Ovary (tissue), 9 donors: ENCODE measurements around the gene UNKL. TPM values are rescaled to one million over a fixed set of nuclear protein-coding genes. Genes with fewer than 3 reads are reported as not detected.

Source experiments
- DNase-seq, 5 donors: peaks; one replicate each; pipeline ENCODE4 v3.0.0-alpha.2; 2019 to 2020
- H3K27ac ChIP-seq, 2 donors: fragments of 200-600 bp; one replicate each; pipeline versions ENCODE4 v1.5.1 to v1.8.0; 2019 to 2022
- H3K27me3 ChIP-seq: fragments of 200-600 bp; one replicate; pipeline ENCODE4 v1.8.0; 2022
- H3K36me3 ChIP-seq: fragments of 200-600 bp; sonication (generic); one replicate; pipeline ENCODE4 v1.5.1; 2019
- H3K4me1 ChIP-seq: one replicate; pipeline ENCODE4 v1.8.1; 2013; ENCODE audit warnings: mild to moderate bottlenecking, moderate library complexity; ENCODE audit not compliant: insufficient read depth
- H3K4me3 ChIP-seq: fragments of 200-600 bp; sonication (generic); one replicate; pipeline ENCODE4 v1.5.1; 2017
- H3K9me3 ChIP-seq, 2 donors: fragments of 200-600 bp in 1 of 2; sonication (generic) in 1 of 2; one replicate each; pipeline versions ENCODE4 v1.5.1 to v1.8.1; 2013 to 2019; ENCODE audit warnings: mild to moderate bottlenecking in 1 of 2, moderate library complexity in 1 of 2
- EP300 ChIP-seq: sonication (generic); formaldehyde crosslinking; IDR thresholded peaks from one replicate; pipeline ENCODE4 v1.6.1; 2017; ENCODE audit warnings: antibody characterized with exemption
- POLR2A ChIP-seq: fragments of 450-650 bp; IDR thresholded peaks from one replicate; pipeline ENCODE4 v1.6.1; 2017; ENCODE audit warnings: antibody characterized with exemption, mild to moderate bottlenecking, moderate library complexity
- WGBS, 3 donors: extraction: QIAGEN DNeasy Blood & Tissue Kit in 1 of 3; methylation state at CpG; one replicate each; pipeline versions ENCODE4 v1.1.5 to v1.1.7; 2013 to 2017; 5-methylcytosine and 5-hydroxymethylcytosine counted together
- intact Hi-C, 4 donors: fragments of 100-400 bp; cut with DNase I; formaldehyde crosslinking; loops; one replicate each; pipeline versions ENCODE4 v1.11.0 to v1.15.1; 2022 to 2023
- polyA plus RNA-seq, 2 donors: library from polyadenylated mRNA; stranded (reverse); fragments of 200-250 nt in 1 of 2; fragments of 350-450 nt in 1 of 2; fragmentation: Illumina TruSeq in 1 of 2; extraction: RNeasy Lipid Tissue Mini Kit (QIAGEN cat#74804) in 1 of 2; gene quantifications; one replicate each; pipeline ENCODE4 v1.2.3, GENCODE V29; 2013 to 2014
- total RNA-seq, 7 donors: library from RNA; depleted of rRNA in 2 of 7; stranded (reverse); fragments of >200 nt in 2 of 7; fragmentation: NEBNext Ultra II Directional in 3 of 7; extraction: Animal tissue kit (Norgen Biotek cat#: 25700) in 3 of 7; gene quantifications; one replicate each; pipeline versions ENCODE4 v1.1.0 to v1.2.4, GENCODE V29; 2016 to 2023
- TF ChIP-seq, protein P1 (sequence below), 3 donors: fragments of 450-650 bp in 2 of 3; fragments of 200-600 bp in 1 of 3; IDR thresholded peaks; one replicate each; pipeline versions ENCODE4 v1.5.1 to v1.8.0; 2016 to 2022; ENCODE audit warnings: antibody characterized with exemption in 3 of 3, mild to moderate bottlenecking in 1 of 3
- donor health status: DM: no; HTN: no; CAD: no; lungs with moderate emphysema.
- donor health status: DM: no; HTN: no; CAD: no.
- donor health status: Bipolar disorder and iron deficiency.
- donor health status: DM: yes; HTN: yes; CAD: no.
- donor health status: DM: no; HTN: no; CAD: no.
- donor health status: DM: yes; HTN: yes; CAD: no.

Gene UNKL
- total and polyA plus RNA-seq, 9 donors = 7.0 to 44.8 (median 32.5) TPM

DNA sequence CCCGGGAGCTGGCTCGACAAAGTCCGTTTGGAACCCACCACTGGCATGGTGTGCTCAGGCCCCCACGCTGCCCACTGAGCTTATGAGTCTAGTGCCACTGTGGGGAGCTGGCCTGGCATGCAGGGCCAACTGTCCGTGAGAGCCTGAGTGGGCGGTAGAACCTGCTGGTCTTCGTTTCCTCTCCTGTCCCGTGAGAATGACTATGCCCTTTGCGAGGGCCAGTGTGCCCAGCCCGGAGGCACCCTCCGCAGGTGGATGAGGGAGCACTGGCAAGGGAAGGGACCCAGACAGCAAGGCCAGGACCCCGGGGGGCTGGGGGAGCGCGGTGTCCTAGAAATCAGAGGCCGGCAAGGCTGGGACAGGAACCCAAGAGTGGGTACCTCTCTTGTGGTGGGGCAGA is 77.9 kb downstream of the UNKL start:
- intact Hi-C loops = no loop called here
- WGBS, 3 donors = 61 to 63% (median 63%) methylated on average over 14 to 15 of the region's 15 CpGs
- Histone ChIP-seq H3K9me3 (no peaks in the 10 kb centered on the region), H3K4me3 (no peak overlapping the region), H3K4me1 (no peaks in the 10 kb centered on the region), H3K36me3 (no peaks in the 10 kb centered on the region), H3K27me3 (no peaks in the 10 kb centered on the region), H3K27ac (no peak overlapping the region)
- no peak for DNase-seq
- TF ChIP-seq EP300 (no peak), POLR2A (no peak)
- TF ChIP-seq, protein P1, sequence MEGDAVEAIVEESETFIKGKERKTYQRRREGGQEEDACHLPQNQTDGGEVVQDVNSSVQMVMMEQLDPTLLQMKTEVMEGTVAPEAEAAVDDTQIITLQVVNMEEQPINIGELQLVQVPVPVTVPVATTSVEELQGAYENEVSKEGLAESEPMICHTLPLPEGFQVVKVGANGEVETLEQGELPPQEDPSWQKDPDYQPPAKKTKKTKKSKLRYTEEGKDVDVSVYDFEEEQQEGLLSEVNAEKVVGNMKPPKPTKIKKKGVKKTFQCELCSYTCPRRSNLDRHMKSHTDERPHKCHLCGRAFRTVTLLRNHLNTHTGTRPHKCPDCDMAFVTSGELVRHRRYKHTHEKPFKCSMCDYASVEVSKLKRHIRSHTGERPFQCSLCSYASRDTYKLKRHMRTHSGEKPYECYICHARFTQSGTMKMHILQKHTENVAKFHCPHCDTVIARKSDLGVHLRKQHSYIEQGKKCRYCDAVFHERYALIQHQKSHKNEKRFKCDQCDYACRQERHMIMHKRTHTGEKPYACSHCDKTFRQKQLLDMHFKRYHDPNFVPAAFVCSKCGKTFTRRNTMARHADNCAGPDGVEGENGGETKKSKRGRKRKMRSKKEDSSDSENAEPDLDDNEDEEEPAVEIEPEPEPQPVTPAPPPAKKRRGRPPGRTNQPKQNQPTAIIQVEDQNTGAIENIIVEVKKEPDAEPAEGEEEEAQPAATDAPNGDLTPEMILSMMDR (IDR thresholded peaks at IDR 0.05) = no peak

GRCh38 chr16:1335996-1336395 is 78.5 kb downstream of the UNKL start:
- no peak for DNase-seq
- Histone ChIP-seq H3K27ac (no peak overlapping the region), H3K36me3 (no peaks in the 10 kb centered on the region), H3K4me1 (no peaks in the 10 kb centered on the region), H3K27me3 (no peaks in the 10 kb centered on the region), H3K9me3 (no peaks in the 10 kb centered on the region), H3K4me3 (no peak overlapping the region)
- intact Hi-C loops = no loop called here
- TF ChIP-seq EP300 (no peak), POLR2A (no peak)
- TF ChIP-seq, protein P1 (IDR thresholded peaks at IDR 0.05) = no peak
- 5 to 13% (median 9%) methylated on average over 8 to 12 of the region's 12 CpGs for WGBS, 3 donors

- no peak overlapping the region for H3K4me3 ChIP-seq
- H3K27ac ChIP-seq = no peak overlapping the region
- DNase-seq = no peak
- no peaks in the 10 kb centered on the region for H3K9me3 ChIP-seq
- no peaks in the 10 kb centered on the region for H3K36me3 ChIP-seq
- 39 to 47% (median 40%) methylated on average over 13 to 16 of the region's 16 CpGs for WGBS, 3 donors
- intact Hi-C loops = no loop called here
- no peaks in the 10 kb centered on the region for H3K4me1 ChIP-seq
- H3K27me3 ChIP-seq = no peaks in the 10 kb centered on the region
- TF ChIP-seq, protein P1 (IDR thresholded peaks at IDR 0.05) = no peak
- no peak for TF ChIP-seq EP300
- no peak for TF ChIP-seq POLR2A
Measured at GRCh38 chr16:1335211-1335971, 79.1 kb downstream of the UNKL start.

GRCh38 chr16:1334739-1335138 is 79.8 kb downstream of the UNKL start:
- Histone ChIP-seq H3K36me3 (no peaks in the 10 kb centered on the region), H3K4me3 (no peak overlapping the region), H3K27me3 (no peaks in the 10 kb centered on the region), H3K4me1 (no peaks in the 10 kb centered on the region), H3K9me3 (no peaks in the 10 kb centered on the region), H3K27ac (no peak overlapping the region)
- TF ChIP-seq, protein P1 (IDR thresholded peaks at IDR 0.05) = no peak
- TF ChIP-seq EP300 = no peak
- TF ChIP-seq POLR2A = no peak
- intact Hi-C loops = no loop called here
- no peak for DNase-seq
- 26 to 30% (median 27%) methylated on average over 9 of the region's 9 CpGs for WGBS, 3 donors
